Measurements from ENCODE around the gene ITGB7. TPM values are rescaled to one million over a fixed set of nuclear protein-coding genes. Genes with fewer than 3 reads are reported as not detected.

ITGB7 gene
- total RNA-seq, 1 donor from 2014 or later = 137 TPM

GRCh38 chr12:53193985-53194716, 12.9 kb downstream of the ITGB7 start:
- POLR2A ChIA-PET = interaction anchor here (0.6 to 1.5 kb wide), 3 partner anchors 13 to 45 kb away, joined by 3 to 6 read pairs (median 6); partner anchors contain the start of genes CSAD and ZNF740
- no peaks in the 10 kb centered on the region for H3K27me3 Mint-ChIP-seq
- H3K9me3 Mint-ChIP-seq = no peaks in the 10 kb centered on the region
- DNase-seq (no peak), ATAC-seq (ENCODE audit: low read depth) (no peak)
- CTCF ChIA-PET = interaction anchor here (1.1 to 1.5 kb wide), 3 partner anchors 12 to 34 kb away, joined by 4 to 8 read pairs (median 4); no protein-coding TSS in a partner anchor
- no peak overlapping the region for H3K27ac Mint-ChIP-seq
- intact Hi-C loops (cut with micrococcal nuclease) = no loop called here
- H3K36me3 Mint-ChIP-seq (ENCODE audit: low read depth) = peaks cover 81% of the 10 kb centered on the region
- H3K4me1 Mint-ChIP-seq = peaks cover 25% of the 10 kb centered on the region
- no peak for TF ChIP-seq CTCF (IDR thresholded peaks at IDR 0.05)
- H3K4me3 Mint-ChIP-seq = no peak overlapping the region

- H3K36me3 Mint-ChIP-seq (ENCODE audit: low read depth) = peaks cover 83% of the 10 kb centered on the region
- no peak overlapping the region for H3K4me3 Mint-ChIP-seq
- no peaks in the 10 kb centered on the region for H3K9me3 Mint-ChIP-seq
- ATAC-seq (ENCODE audit: low read depth) = no peak
- DNase-seq = no peak
- H3K4me1 Mint-ChIP-seq = peaks cover 14% of the 10 kb centered on the region
- no peaks in the 10 kb centered on the region for H3K27me3 Mint-ChIP-seq
- intact Hi-C loops (cut with micrococcal nuclease) = no loop called here
- H3K27ac Mint-ChIP-seq = no peak overlapping the region
- POLR2A ChIA-PET = interaction anchor here (0.6 to 1.2 kb wide), 3 partner anchors 18 to 35 kb away, joined by 3 to 5 read pairs (median 3); no protein-coding TSS in a partner anchor
- TF ChIP-seq CTCF (IDR thresholded peaks at IDR 0.05) = no peak
- CTCF ChIA-PET = interaction anchor here (0.6 kb wide), 1 partner anchor 75 kb away, joined by 4 read pairs; the partner anchor contains the start of gene ESPL1
These were observed 14.0 kb downstream of the ITGB7 start for GRCh38 chr12:53193040-53193439.

GRCh38 chr12:53192531-53193021, 14.5 kb downstream of the ITGB7 start:
- TF ChIP-seq CTCF (IDR thresholded peaks at IDR 0.05) = no peak
- Mint-ChIP-seq H3K9me3 (no peaks in the 10 kb centered on the region), H3K27me3 (no peaks in the 10 kb centered on the region), H3K4me1 (peaks cover 10% of the 10 kb centered on the region), H3K27ac (no peak overlapping the region), H3K36me3 (ENCODE audit: low read depth) (peaks cover 85% of the 10 kb centered on the region), H3K4me3 (no peak overlapping the region)
- ChIA-PET CTCF (no interaction called here), POLR2A (interaction anchor here (1.2 kb wide), 1 partner anchor 18 kb away, joined by 3 read pairs; no protein-coding TSS in a partner anchor)
- ATAC-seq (ENCODE audit: low read depth) (no peak), DNase-seq (no peak)
- intact Hi-C loops (cut with micrococcal nuclease) = no loop called here

GRCh38 chr12:53191885-53192530, 15.0 kb downstream of the ITGB7 start:
- Mint-ChIP-seq H3K4me1 (peaks cover 8% of the 10 kb centered on the region), H3K4me3 (no peak overlapping the region), H3K36me3 (ENCODE audit: low read depth) (peaks cover 87% of the 10 kb centered on the region), H3K27me3 (no peaks in the 10 kb centered on the region), H3K27ac (no peak overlapping the region), H3K9me3 (no peaks in the 10 kb centered on the region)
- DNase-seq (no peak), ATAC-seq (ENCODE audit: low read depth) (no peak)
- ChIA-PET CTCF (interaction anchor here (6.1 kb wide), 1 partner anchor 32 kb away, joined by 43 read pairs; no protein-coding TSS in a partner anchor), POLR2A (interaction anchor here (1.0 to 1.2 kb wide), 3 partner anchors 10 to 28 kb away, joined by 3 read pairs; no protein-coding TSS in a partner anchor)
- intact Hi-C loops (cut with micrococcal nuclease) = loop anchor here (2.0 kb wide), 1 partner anchor 125 kb away; no protein-coding TSS in a partner anchor
- no peak for TF ChIP-seq CTCF (IDR thresholded peaks at IDR 0.05)
